Muscle layer of duodenum (tissue), 2 donors: ENCODE results near the gene GLE1.

Source experiments
- H3K27ac ChIP-seq: one replicate; pipeline ENCODE4 v1.7.0; 2013; ENCODE audit warnings: mild to moderate bottlenecking, low read length
- H3K27me3 ChIP-seq: one replicate; pipeline ENCODE4 v1.7.0; 2013; ENCODE audit warnings: low read depth, mild to moderate bottlenecking, control low read depth, low read length
- H3K36me3 ChIP-seq, 2 donors: one replicate each; pipeline ENCODE4 v1.7.0; 2013; ENCODE audit warnings: low read length in 2 of 2, control low read depth in 1 of 2, mild to moderate bottlenecking in 1 of 2; ENCODE audit not compliant: insufficient read depth in 2 of 2, control insufficient read depth in 1 of 2
- H3K4me1 ChIP-seq, 2 donors: one replicate each; pipeline ENCODE4 v1.7.0; 2013; ENCODE audit warnings: low read length in 2 of 2, mild to moderate bottlenecking in 2 of 2, control low read depth in 1 of 2, moderate library complexity in 1 of 2; ENCODE audit not compliant: insufficient read depth in 2 of 2, control insufficient read depth in 1 of 2
- H3K4me3 ChIP-seq, 2 donors: one replicate each; pipeline ENCODE4 v1.7.0; 2013; ENCODE audit warnings: low read length in 2 of 2, low read depth in 1 of 2, mild to moderate bottlenecking in 1 of 2
- H3K9me3 ChIP-seq, 2 donors: one replicate each; pipeline ENCODE4 v1.7.0; 2013; ENCODE audit warnings: low read length in 2 of 2, control low read depth in 1 of 2, mild to moderate bottlenecking in 1 of 2; ENCODE audit not compliant: control insufficient read depth in 1 of 2
- donor health status: healthy.

Gene GLE1

GRCh38 chr9:128528445-128529160, 24.1 kb downstream of the GLE1 start:
- no peaks in the 10 kb centered on the region for H3K9me3 ChIP-seq
- no peak overlapping the region for H3K4me3 ChIP-seq
- H3K27me3 ChIP-seq, result no peaks in the 10 kb centered on the region
- no peak overlapping the region for H3K27ac ChIP-seq
- H3K36me3 ChIP-seq, result peaks cover 48 to 72% of the 10 kb centered on the region in 2 donors
- peaks cover 0 to 2% of the 10 kb centered on the region in 2 donors for H3K4me1 ChIP-seq

DNA sequence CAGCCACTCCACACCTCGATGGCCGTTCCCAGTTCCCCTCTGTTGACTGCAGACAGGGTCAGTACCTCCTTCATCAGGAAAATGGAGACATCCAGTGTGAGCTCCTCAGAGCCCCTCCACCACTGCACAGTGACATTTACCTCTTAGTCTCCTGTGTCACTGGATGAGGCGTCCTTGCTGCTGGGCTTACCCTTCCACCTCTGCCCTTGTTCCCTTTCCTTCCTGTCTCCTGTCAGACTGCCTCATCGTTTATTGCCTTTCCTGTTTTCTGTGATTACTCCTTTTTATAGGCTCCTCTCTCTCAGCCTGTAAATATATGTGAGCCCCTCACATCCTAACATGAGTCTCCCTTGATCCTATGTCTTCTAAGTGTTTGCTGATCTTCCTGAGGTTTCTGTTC, 24.7 kb downstream of the GLE1 start:
- Histone ChIP-seq H3K4me3 (no peak overlapping the region), H3K27ac (no peak overlapping the region), H3K27me3 (no peaks in the 10 kb centered on the region), H3K36me3 (peaks cover 52 to 75% of the 10 kb centered on the region in 2 donors), H3K4me1 (no peaks in the 10 kb centered on the region), H3K9me3 (no peaks in the 10 kb centered on the region)

DNA sequence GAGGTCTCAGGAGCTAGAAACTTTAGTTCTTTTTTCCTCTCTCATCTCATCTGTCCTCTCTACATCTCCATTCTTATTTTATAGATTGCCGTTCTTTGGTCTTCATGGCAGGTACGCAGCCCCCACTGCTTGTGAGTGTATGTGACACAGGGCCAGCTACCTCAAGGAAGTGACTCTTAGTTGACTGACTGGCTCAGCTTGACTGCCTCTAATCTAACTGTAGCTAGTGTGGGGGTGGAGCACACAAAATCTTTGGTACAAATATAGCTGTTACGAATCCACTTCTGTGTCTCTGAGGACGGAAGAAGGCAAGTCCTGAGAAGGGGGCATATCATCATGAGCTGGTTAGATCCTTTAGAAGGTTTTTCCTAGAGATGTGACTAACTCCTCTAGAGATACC, 28.1 kb downstream of the GLE1 start:
- Histone ChIP-seq H3K36me3 (peaks cover 45 to 62% of the 10 kb centered on the region in 2 donors), H3K27me3 (no peaks in the 10 kb centered on the region), H3K4me1 (no peaks in the 10 kb centered on the region), H3K27ac (no peak overlapping the region), H3K9me3 (no peaks in the 10 kb centered on the region), H3K4me3 (no peak overlapping the region)

- Histone ChIP-seq H3K4me1 (no peaks in the 10 kb centered on the region), H3K9me3 (no peaks in the 10 kb centered on the region), H3K4me3 (no peak overlapping the region), H3K36me3 (peaks cover 46 to 68% of the 10 kb centered on the region in 2 donors), H3K27ac (no peak overlapping the region), H3K27me3 (no peaks in the 10 kb centered on the region)
Observed at GRCh38 chr9:128540634-128541360, 36.3 kb downstream of the GLE1 start.

DNA sequence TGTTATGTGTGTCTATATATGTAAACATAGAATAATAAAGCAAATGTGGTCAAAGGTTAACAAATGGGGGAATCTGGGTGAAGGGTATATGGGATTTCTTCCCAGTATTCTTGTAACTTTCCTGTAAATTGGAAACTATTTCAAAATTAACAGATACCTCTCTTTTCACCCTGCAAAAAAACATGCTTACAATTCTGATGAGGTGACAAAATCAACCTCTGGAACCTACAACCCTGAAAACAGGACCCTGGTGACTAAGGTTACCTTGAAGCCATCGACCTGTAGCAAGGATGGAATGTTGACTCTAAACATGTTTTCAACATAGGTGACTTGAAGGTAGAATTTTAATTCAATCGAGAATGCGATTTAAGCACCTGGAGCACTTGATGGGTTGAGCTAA, 42.0 kb downstream of the GLE1 start:
- Histone ChIP-seq H3K4me3 (no peak overlapping the region), H3K27me3 (no peaks in the 10 kb centered on the region), H3K9me3 (no peaks in the 10 kb centered on the region), H3K27ac (no peak overlapping the region), H3K36me3 (peaks cover 3 to 14% of the 10 kb centered on the region in 2 donors), H3K4me1 (peaks cover 9 to 30% of the 10 kb centered on the region in 2 donors)

DNA sequence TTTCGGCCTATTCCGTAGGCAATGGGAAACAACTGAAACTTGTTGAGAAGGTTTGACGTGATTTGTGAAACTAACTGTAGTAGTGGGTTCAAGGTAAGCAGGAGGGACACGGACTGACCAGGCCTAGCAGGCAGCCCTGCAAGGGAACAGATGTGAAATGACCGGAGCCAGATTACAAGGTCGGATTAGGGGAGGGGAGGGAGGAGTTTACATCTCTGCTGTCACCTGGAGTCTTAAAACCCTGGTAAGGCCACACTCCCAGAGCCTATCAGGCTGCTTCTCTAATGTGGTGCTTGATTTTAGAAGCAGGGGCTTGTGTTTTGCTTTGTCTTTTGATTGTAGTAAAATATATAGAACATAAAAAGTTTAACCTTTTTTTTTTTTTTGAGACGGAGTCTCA, 44.4 kb downstream of the GLE1 start:
- Histone ChIP-seq H3K27me3 (no peaks in the 10 kb centered on the region), H3K9me3 (no peaks in the 10 kb centered on the region), H3K36me3 (peaks cover 0 to 6% of the 10 kb centered on the region in 2 donors), H3K4me3 (no peak overlapping the region), H3K4me1 (peaks cover 16 to 35% of the 10 kb centered on the region in 2 donors), H3K27ac (peak overlapping the region; percentile 14)

DNA sequence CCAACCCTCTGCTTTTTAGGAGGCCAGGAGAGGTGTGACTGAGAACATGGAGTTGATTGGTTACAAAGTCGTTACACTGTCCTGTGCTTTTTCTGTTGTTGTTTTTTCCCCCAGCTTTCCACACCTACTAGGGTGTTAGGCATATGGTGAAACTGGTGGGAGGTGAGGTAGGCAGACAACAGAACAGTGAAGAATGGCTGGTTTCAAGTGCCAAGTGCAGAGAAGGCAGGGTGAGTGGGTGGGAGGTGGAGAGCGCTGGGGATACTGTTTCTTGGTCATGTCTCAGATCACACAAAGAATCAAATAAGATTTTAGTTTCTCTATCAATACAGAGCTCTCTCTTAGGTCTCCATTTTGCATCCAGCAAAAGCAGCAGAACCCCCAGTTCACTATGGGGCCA, 45.7 kb downstream of the GLE1 start:
- Histone ChIP-seq H3K27me3 (no peaks in the 10 kb centered on the region), H3K9me3 (no peaks in the 10 kb centered on the region), H3K36me3 (peaks cover 0 to 6% of the 10 kb centered on the region in 2 donors), H3K27ac (peak overlapping the region; percentile 80), H3K4me1 (peaks cover 23 to 48% of the 10 kb centered on the region in 2 donors), H3K4me3 (peak overlapping the region in 1 of 2 donors; percentile 95)

DNA sequence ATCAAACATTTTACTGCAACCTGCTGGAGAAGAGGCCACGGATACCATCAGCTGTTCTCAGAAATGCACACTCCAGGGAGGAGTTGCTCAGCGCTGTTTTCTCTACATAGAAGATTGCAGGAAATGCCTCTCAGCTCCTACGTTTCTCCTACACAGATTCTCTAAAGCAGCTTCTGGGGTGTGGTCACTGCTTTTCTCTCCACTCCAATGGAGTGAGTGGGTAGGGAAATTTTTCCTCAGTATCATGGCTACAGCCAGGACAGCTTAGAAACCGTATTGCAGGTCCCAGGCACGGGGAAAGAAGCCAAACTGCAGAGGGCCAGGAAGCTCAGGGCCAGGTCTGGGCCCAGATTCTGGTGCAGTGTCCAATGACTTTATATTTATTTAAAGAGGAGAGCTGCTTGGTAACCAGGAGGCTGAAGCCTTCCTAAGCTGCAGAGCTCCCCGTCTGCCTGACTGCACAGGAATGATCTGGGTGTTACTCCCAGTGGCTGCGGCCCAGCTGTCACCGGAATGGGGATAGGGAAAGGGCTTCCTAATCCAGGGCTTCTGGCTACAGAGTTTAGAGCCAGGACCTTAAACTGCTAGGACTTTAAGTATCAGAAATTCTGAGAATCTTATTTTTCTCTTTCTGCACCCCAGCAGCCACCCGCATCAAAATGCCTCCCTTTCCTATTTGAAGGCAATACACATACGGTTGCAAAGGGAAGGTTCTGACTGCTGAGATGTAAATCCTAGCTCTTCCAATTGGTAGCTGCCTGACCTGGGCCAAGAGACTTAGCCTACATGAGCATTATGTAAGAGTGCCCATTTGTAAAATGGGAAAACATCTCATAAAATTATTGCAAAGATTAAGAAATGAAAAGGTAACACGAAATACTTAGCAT, 46.5 kb downstream of the GLE1 start:
- H3K4me1 ChIP-seq, result peaks cover 24 to 56% of the 10 kb centered on the region in 2 donors
- no peaks in the 10 kb centered on the region for H3K27me3 ChIP-seq
- H3K36me3 ChIP-seq, result peaks cover 0 to 6% of the 10 kb centered on the region in 2 donors
- no peaks in the 10 kb centered on the region for H3K9me3 ChIP-seq
- H3K27ac ChIP-seq, result peak overlapping the region; percentile 80
- peak overlapping the region; percentile 52 to 95 for H3K4me3 ChIP-seq

- no peaks in the 10 kb centered on the region for H3K27me3 ChIP-seq
- peaks cover 24 to 63% of the 10 kb centered on the region in 2 donors for H3K4me1 ChIP-seq
- H3K36me3 ChIP-seq, result peaks cover 0 to 6% of the 10 kb centered on the region in 2 donors
- H3K27ac ChIP-seq, result peak overlapping the region; percentile 80
- no peaks in the 10 kb centered on the region for H3K9me3 ChIP-seq
- H3K4me3 ChIP-seq, result peak overlapping the region; percentile 52 to 95
Observed at GRCh38 chr9:128551657-128552152, 47.2 kb downstream of the GLE1 start.

DNA sequence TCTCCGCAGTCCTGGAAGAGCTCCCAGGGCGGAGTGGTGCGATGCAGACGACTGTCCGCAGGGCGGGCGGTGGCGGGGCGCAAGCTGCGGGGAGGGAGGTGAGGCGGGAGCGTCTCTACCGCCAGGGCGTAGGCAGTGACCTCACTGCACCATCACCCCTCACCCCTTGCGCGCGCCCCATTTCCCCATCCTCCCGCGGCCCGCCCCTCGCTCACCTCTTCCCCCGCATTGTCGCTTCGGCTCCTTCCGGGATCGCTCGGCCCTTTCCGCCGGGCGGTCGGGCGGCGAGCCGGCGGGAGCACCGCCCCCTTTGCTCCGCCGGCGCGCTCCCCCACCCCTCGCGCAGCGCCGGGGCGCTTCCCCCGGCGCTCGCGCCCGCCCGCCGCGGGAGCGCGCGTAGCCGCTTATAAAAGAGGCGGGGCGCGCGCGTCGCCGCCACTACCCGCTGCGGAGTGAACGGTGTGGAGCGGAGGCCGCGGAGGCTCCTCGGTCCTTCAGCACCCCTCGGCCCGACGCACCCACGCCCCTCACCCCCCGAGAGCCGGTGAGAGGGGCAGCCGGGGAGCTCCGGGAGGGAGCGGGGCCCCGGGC, 47.7 kb downstream of the GLE1 start, which contains the start of gene SPTAN1:
SPTAN1 (plus strand) TSS at position 435 of the 591 bp plus-strand sequence. CDS start 14,154 bp downstream, outside the sequence.
- peaks cover 0 to 6% of the 10 kb centered on the region in 2 donors for H3K36me3 ChIP-seq
- peak within 1 kb of the TSS; percentile 82 for H3K27ac ChIP-seq
- H3K27me3 ChIP-seq, result no peaks in the 10 kb centered on the region
- H3K4me1 ChIP-seq, result peaks cover 24 to 68% of the 10 kb centered on the region in 2 donors
- H3K9me3 ChIP-seq, result no peaks in the 10 kb centered on the region
- H3K4me3 ChIP-seq, result peak within 1 kb of the TSS; percentile 91 to 95
